HepG2 (cell line): ENCODE measurements around the gene EPB41L5. TPM values are rescaled to one million over a fixed set of nuclear protein-coding genes. Genes with fewer than 3 reads are reported as not detected.

Source experiments
- CEBPB ChIP-seq: IDR thresholded peaks from 2 replicates; pipeline ENCODE4 v1.6.1; 2011; ENCODE audit warnings: low read depth, low read length, improper control_type of control experiment, borderline replicate concordance
- DNMT3B ChIP-seq: conservative IDR thresholded peaks from 2 replicates; pipeline ENCODE4 v1.6.1; 2016; ENCODE audit warnings: missing biosample characterization, control low read depth
- FOXA1 ChIP-seq, 2 experiments: fragments of 450-650 bp in 1 of 2; sonication (generic) in 1 of 2; formaldehyde crosslinking in 1 of 2; IDR thresholded peaks; 2 replicates each; pipeline versions ENCODE4 v1.4.0 to v1.6.1; 2016 to 2020; ENCODE audit warnings: missing genetic modification reagents in 1 of 2
- HNRNPLL ChIP-seq: fragments of 200-400 bp; formaldehyde crosslinking; IDR thresholded peaks from 2 replicates; pipeline ENCODE4 v1.6.1; 2017; ENCODE audit warnings: mild to moderate bottlenecking, low read depth, low read length; ENCODE audit not compliant: poor library complexity, severe bottlenecking
- JUNB ChIP-seq: sonication (generic); formaldehyde crosslinking; IDR thresholded peaks from 2 replicates; pipeline ENCODE4 v1.8.0; 2022; ENCODE audit warnings: missing genetic modification reagents, mild to moderate bottlenecking, borderline replicate concordance
- SRSF1 ChIP-seq: fragments of 200-400 bp; formaldehyde crosslinking; optimal IDR thresholded peaks from 2 replicates; pipeline ENCODE3; 2017; ENCODE audit warnings: mild to moderate bottlenecking, low read depth, low read length, moderate library complexity
- TMF1 ChIP-seq: sonication (generic); formaldehyde crosslinking; IDR thresholded peaks from 2 replicates; pipeline ENCODE4 v1.8.1; 2022; ENCODE audit warnings: low read depth, missing genetic modification reagents
- ZFP62 ChIP-seq: sonication (generic); formaldehyde crosslinking; IDR thresholded peaks from 2 replicates; pipeline ENCODE4 v1.4.0; 2020; ENCODE audit warnings: missing genetic modification reagents
- ZFP82 ChIP-seq: sonication (generic); formaldehyde crosslinking; IDR thresholded peaks from 2 replicates; pipeline ENCODE4 v1.5.1; 2020; ENCODE audit warnings: mild to moderate bottlenecking, missing genetic modification reagents, borderline replicate concordance
- ZFP90 ChIP-seq: sonication (generic); formaldehyde crosslinking; IDR thresholded peaks from 2 replicates; pipeline ENCODE4 v1.8.0; 2022; ENCODE audit warnings: missing genetic modification reagents, mild to moderate bottlenecking, inconsistent platforms, borderline replicate concordance
- ZMAT3 ChIP-seq: sonication (generic); formaldehyde crosslinking; conservative IDR thresholded peaks from 2 replicates; pipeline ENCODE4 v1.7.0; 2021; ENCODE audit warnings: missing genetic modification reagents
- ZNF569 ChIP-seq: sonication (generic); formaldehyde crosslinking; IDR thresholded peaks from 2 replicates; pipeline ENCODE4 v1.5.0; 2020; ENCODE audit warnings: mild to moderate bottlenecking, missing genetic modification reagents, moderate library complexity, borderline replicate concordance
- ZNF598 ChIP-seq: sonication (generic); formaldehyde crosslinking; IDR thresholded peaks from 2 replicates; pipeline ENCODE4 v1.5.1; 2020; ENCODE audit warnings: mild to moderate bottlenecking, missing genetic modification reagents, borderline replicate concordance
- ZNF775 ChIP-seq: sonication (generic); formaldehyde crosslinking; IDR thresholded peaks from 2 replicates; pipeline ENCODE4 v1.4.0; 2020; ENCODE audit warnings: missing genetic modification reagents, mild to moderate bottlenecking, moderate library complexity, borderline replicate concordance
- polyA plus RNA-seq, 8 experiments: library from polyadenylated mRNA; depleted of rRNA in 3 of 8; stranded (reverse) in 7 of 8; unstranded in 1 of 8; fragments of >200 nt; fragmentation: Illumina TruSeq in 4 of 8; extraction: Trizol in 4 of 8; gene quantifications; 2 replicates each; pipeline versions ENCODE4 v1.2.1 to v1.2.3, GENCODE V29; 2011 to 2016; ENCODE audit warnings: low read depth in 4 of 8, missing spikeins in 1 of 8, mixed read lengths in 1 of 8; ENCODE audit not compliant: insufficient read depth in 1 of 8
- total RNA-seq, 5 experiments: library from RNA; depleted of rRNA; stranded (reverse); fragments of >200 nt; fragmentation: Illumina TruSeq; extraction: Trizol; gene quantifications; 2 replicates each; pipeline ENCODE4 v1.2.3, GENCODE V29; 2016; ENCODE audit warnings: low read depth in 1 of 5
- TF ChIP-seq, protein P1 (sequence below): sonication (generic); formaldehyde crosslinking; IDR thresholded peaks from 2 replicates; pipeline ENCODE4 v1.5.1; 2020; ENCODE audit warnings: mild to moderate bottlenecking, missing genetic modification reagents, borderline replicate concordance
- TF ChIP-seq, protein P2 (sequence below): sonication (generic); formaldehyde crosslinking; IDR thresholded peaks from 2 replicates; pipeline ENCODE4 v1.4.0; 2020; ENCODE audit warnings: missing genetic modification reagents
- TF ChIP-seq, protein P3 (sequence below): sonication (generic); formaldehyde crosslinking; IDR thresholded peaks from 2 replicates; pipeline ENCODE4 v1.4.0; 2020; ENCODE audit warnings: mild to moderate bottlenecking, missing genetic modification reagents
- TF ChIP-seq, protein P4 (sequence below): sonication (generic); formaldehyde crosslinking; IDR thresholded peaks from 2 replicates; pipeline ENCODE4 v1.4.0; 2020; ENCODE audit warnings: missing genetic modification reagents, mild to moderate bottlenecking, borderline replicate concordance

Gene EPB41L5
- total and polyA plus RNA-seq, 2 of the 13 experiments (the other 11 are each of a cell fraction or from before 2014, with no cell fraction given): 40.5 to 47.5 TPM

DNA sequence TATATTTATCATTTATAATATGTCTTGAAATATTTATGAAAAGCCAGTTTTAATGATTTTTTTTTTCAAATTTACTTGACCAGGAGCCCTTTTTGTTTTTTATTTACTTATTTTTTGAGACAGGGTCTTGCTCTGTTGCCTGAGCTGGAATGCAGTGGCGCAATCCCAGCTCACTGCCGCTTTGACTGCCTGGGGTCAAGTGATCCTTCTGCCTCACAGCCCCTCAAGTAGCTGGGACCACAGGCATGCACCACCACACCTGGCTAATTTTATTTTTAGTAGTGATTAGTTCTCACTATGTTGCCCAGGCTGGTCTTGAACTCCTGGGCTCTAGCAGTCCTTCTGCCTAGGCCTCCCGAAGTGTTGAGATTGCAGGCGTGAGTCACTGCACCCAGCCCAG is 5.7 kb downstream of the EPB41L5 start (continued):
- TF ChIP-seq, protein P1, sequence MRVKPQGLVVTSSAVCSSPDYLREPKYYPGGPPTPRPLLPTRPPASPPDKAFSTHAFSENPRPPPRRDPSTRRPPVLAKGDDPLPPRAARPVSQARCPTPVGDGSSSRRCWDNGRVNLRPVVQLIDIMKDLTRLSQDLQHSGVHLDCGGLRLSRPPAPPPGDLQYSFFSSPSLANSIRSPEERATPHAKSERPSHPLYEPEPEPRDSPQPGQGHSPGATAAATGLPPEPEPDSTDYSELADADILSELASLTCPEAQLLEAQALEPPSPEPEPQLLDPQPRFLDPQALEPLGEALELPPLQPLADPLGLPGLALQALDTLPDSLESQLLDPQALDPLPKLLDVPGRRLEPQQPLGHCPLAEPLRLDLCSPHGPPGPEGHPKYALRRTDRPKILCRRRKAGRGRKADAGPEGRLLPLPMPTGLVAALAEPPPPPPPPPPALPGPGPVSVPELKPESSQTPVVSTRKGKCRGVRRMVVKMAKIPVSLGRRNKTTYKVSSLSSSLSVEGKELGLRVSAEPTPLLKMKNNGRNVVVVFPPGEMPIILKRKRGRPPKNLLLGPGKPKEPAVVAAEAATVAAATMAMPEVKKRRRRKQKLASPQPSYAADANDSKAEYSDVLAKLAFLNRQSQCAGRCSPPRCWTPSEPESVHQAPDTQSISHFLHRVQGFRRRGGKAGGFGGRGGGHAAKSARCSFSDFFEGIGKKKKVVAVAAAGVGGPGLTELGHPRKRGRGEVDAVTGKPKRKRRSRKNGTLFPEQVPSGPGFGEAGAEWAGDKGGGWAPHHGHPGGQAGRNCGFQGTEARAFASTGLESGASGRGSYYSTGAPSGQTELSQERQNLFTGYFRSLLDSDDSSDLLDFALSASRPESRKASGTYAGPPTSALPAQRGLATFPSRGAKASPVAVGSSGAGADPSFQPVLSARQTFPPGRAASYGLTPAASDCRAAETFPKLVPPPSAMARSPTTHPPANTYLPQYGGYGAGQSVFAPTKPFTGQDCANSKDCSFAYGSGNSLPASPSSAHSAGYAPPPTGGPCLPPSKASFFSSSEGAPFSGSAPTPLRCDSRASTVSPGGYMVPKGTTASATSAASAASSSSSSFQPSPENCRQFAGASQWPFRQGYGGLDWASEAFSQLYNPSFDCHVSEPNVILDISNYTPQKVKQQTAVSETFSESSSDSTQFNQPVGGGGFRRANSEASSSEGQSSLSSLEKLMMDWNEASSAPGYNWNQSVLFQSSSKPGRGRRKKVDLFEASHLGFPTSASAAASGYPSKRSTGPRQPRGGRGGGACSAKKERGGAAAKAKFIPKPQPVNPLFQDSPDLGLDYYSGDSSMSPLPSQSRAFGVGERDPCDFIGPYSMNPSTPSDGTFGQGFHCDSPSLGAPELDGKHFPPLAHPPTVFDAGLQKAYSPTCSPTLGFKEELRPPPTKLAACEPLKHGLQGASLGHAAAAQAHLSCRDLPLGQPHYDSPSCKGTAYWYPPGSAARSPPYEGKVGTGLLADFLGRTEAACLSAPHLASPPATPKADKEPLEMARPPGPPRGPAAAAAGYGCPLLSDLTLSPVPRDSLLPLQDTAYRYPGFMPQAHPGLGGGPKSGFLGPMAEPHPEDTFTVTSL (CRISPR knock-in tag): no peak
- TF ChIP-seq ZFP90 (CRISPR knock-in tag): no peak
- TF ChIP-seq HNRNPLL: no peak
- no peak for TF ChIP-seq FOXA1 (IDR thresholded peaks at IDR 0.05)
- no peak for TF ChIP-seq FOXA1 (CRISPR knock-in tag; IDR thresholded peaks at IDR 0.05)
- TF ChIP-seq ZNF569 (CRISPR knock-in tag): no peak
- TF ChIP-seq ZNF775 (CRISPR knock-in tag): no peak
- TF ChIP-seq, protein P2, sequence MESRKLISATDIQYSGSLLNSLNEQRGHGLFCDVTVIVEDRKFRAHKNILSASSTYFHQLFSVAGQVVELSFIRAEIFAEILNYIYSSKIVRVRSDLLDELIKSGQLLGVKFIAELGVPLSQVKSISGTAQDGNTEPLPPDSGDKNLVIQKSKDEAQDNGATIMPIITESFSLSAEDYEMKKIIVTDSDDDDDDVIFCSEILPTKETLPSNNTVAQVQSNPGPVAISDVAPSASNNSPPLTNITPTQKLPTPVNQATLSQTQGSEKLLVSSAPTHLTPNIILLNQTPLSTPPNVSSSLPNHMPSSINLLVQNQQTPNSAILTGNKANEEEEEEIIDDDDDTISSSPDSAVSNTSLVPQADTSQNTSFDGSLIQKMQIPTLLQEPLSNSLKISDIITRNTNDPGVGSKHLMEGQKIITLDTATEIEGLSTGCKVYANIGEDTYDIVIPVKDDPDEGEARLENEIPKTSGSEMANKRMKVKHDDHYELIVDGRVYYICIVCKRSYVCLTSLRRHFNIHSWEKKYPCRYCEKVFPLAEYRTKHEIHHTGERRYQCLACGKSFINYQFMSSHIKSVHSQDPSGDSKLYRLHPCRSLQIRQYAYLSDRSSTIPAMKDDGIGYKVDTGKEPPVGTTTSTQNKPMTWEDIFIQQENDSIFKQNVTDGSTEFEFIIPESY (CRISPR knock-in tag): 0 out of 2 replicates have a peak, but pooled peaks have one; percentile 64
- TF ChIP-seq, protein P3, sequence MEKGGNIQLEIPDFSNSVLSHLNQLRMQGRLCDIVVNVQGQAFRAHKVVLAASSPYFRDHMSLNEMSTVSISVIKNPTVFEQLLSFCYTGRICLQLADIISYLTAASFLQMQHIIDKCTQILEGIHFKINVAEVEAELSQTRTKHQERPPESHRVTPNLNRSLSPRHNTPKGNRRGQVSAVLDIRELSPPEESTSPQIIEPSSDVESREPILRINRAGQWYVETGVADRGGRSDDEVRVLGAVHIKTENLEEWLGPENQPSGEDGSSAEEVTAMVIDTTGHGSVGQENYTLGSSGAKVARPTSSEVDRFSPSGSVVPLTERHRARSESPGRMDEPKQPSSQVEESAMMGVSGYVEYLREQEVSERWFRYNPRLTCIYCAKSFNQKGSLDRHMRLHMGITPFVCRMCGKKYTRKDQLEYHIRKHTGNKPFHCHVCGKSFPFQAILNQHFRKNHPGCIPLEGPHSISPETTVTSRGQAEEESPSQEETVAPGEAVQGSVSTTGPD (CRISPR knock-in tag): no peak
- TF ChIP-seq, protein P4, sequence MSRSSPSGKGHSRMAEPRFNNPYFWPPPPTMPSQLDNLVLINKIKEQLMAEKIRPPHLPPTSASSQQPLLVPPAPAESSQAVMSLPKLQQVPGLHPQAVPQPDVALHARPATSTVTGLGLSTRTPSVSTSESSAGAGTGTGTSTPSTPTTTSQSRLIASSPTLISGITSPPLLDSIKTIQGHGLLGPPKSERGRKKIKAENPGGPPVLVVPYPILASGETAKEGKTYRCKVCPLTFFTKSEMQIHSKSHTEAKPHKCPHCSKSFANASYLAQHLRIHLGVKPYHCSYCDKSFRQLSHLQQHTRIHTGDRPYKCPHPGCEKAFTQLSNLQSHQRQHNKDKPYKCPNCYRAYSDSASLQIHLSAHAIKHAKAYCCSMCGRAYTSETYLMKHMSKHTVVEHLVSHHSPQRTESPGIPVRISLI: no peak
- no peak for TF ChIP-seq DNMT3B (CRISPR knock-in tag)
- no peak for TF ChIP-seq SRSF1
- no peak for TF ChIP-seq ZMAT3
- TF ChIP-seq CEBPB: peak; percentile 80
- TF ChIP-seq TMF1: no peak
- no peak for TF ChIP-seq ZNF598 (CRISPR knock-in tag)
- no peak for TF ChIP-seq ZFP82 (CRISPR knock-in tag)
- TF ChIP-seq ZFP62 (CRISPR knock-in tag): no peak
- no peak for TF ChIP-seq JUNB (CRISPR knock-in tag)
